OCI-LY7 (cell line): ENCODE measurements around the gene ELOB. TPM values are rescaled to one million over a fixed set of nuclear protein-coding genes. Genes with fewer than 3 reads are reported as not detected.

Experiments used
- BruUV-seq: library from RNA; stranded (reverse); fragments of 400-500 nt; replicated peaks from 2 replicates; lab custom pipeline; 2021; lab: Mats Ljungman, UMichigan
- CTCF ChIA-PET: fragments of 300-600 bp; sonication (Branson Sonifier 250); formaldehyde crosslinking; loops from one replicate; lab custom pipeline; 2022; ENCODE audit warnings: antibody characterized with exemption; ENCODE audit not compliant: unreplicated experiment; lab: Charles Lee
- POLR2A ChIA-PET: fragments of 300-600 bp; sonication (Branson Sonifier 250); formaldehyde crosslinking; loops from one replicate; lab custom pipeline; 2022; ENCODE audit warnings: antibody characterized with exemption; lab: Charles Lee
- DNase-seq: peaks from one replicate; pipeline ENCODE4 v3.0.0-alpha.2; 2015; ENCODE audit warnings: low spot score
- H2AFZ ChIP-seq: fragments of 200-600 bp; sonication (generic), shearing (Covaris generic); 2 replicates; pipeline ENCODE4 v1.6.1; 2014; ENCODE audit warnings: mild to moderate bottlenecking, antibody characterized with exemption, low read length, moderate library complexity
- H3K27ac ChIP-seq: fragments of 200-600 bp; sonication (generic); 2 replicates; pipeline ENCODE4 v1.5.1; 2014; ENCODE audit warnings: mixed run types, low read depth, mild to moderate bottlenecking, moderate library complexity, low read length, inconsistent platforms; ENCODE audit not compliant: poor library complexity, severe bottlenecking
- H3K36me3 ChIP-seq: fragments of 200-600 bp; sonication (generic); 2 replicates; pipeline ENCODE4 v1.6.1; 2014; ENCODE audit warnings: mild to moderate bottlenecking, antibody characterized with exemption, low read length, moderate library complexity, mixed read lengths; ENCODE audit not compliant: insufficient read depth
- H3K4me1 ChIP-seq: fragments of 200-600 bp; sonication (generic); 2 replicates; pipeline ENCODE4 v1.5.1; 2014; ENCODE audit warnings: mild to moderate bottlenecking, low read length; ENCODE audit not compliant: insufficient read depth, poor library complexity, severe bottlenecking
- H3K4me2 ChIP-seq: fragments of 200-600 bp; sonication (generic); 2 replicates; pipeline ENCODE4 v1.6.1; 2014; ENCODE audit warnings: mild to moderate bottlenecking, low read length
- H3K4me3 ChIP-seq: fragments of 200-600 bp; sonication (generic); 2 replicates; pipeline ENCODE4 v1.5.1; 2014; ENCODE audit warnings: mild to moderate bottlenecking, low read depth, low read length; ENCODE audit not compliant: poor library complexity, severe bottlenecking
- H3K79me2 ChIP-seq: fragments of 200-600 bp; sonication (generic); 2 replicates; pipeline ENCODE4 v1.6.1; 2016; ENCODE audit warnings: low read depth, mild to moderate bottlenecking, low read length, moderate library complexity, mixed read lengths; ENCODE audit not compliant: insufficient read depth
- H3K9me2 ChIP-seq: fragments of 200-600 bp; sonication (generic); 2 replicates; pipeline ENCODE4 v1.6.1; 2016; ENCODE audit warnings: mild to moderate bottlenecking, low read length, mixed read lengths; ENCODE audit not compliant: insufficient read depth
- H3K9me3 ChIP-seq: fragments of 200-600 bp; sonication (generic); 2 replicates; pipeline ENCODE4 v1.6.1; 2014; ENCODE audit warnings: mild to moderate bottlenecking, mixed run types, low read length, mixed read lengths
- H4K20me1 ChIP-seq: fragments of 200-600 bp; sonication (generic); 2 replicates; pipeline ENCODE4 v1.6.1; 2014; ENCODE audit warnings: mild to moderate bottlenecking, antibody characterized with exemption, low read length, moderate library complexity, mixed read lengths; ENCODE audit not compliant: insufficient read depth
- CTCF ChIP-seq: fragments of 200-600 bp; sonication (generic); conservative IDR thresholded peaks from 2 replicates; pipeline ENCODE4 v1.5.1; 2014; ENCODE audit warnings: mild to moderate bottlenecking, antibody characterized with exemption, low read length, moderate library complexity, mixed read lengths
- EZH2phosphoT487 ChIP-seq: fragments of 200-600 bp; sonication (generic); IDR thresholded peaks from 2 replicates; pipeline ENCODE4 v1.6.1; 2018; ENCODE audit warnings: low read depth, borderline replicate concordance, mild to moderate bottlenecking, mixed run types, antibody characterized with exemption, low read length, moderate library complexity, mixed read lengths
- intact Hi-C: fragments of 100-400 bp; cut with micrococcal nuclease; formaldehyde crosslinking; loops from one replicate; pipeline ENCODE4 v1.10.0; 2022; ENCODE audit not compliant: unreplicated experiment
- total RNA-seq, 2 experiments: library from RNA; depleted of rRNA in 1 of 2; stranded (reverse); fragments of >200 nt in 1 of 2; shearing (Covaris generic) in 1 of 2; gene quantifications; 2 replicates each; pipeline ENCODE4 v1.2.3, GENCODE V29; 2014 to 2022

The ELOB gene
- total RNA-seq, 2 experiments from 2014 or later = 209 to 285 TPM

DNA sequence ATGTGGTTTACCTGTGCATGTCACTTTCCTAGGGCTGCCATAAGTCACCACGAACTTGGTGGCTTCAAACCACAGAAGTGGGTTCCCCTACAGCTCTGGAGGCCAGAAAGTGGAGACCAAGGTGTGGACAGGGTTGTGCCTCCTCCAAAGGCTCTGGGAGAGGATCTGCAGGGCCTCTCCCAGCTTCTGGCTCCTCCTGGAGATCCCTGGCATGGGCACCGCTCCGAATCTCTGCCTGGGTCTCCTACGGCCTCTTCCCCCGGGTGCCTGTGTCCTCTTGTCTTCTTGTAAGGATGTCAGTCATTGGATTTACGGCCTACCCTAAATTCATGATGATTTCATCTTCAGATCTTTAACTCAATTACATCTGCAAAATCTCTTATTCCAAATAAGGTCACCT is 27.1 kb downstream of the ELOB start:
- Histone ChIP-seq H3K4me2 (no peak overlapping the region), H3K27ac (no peak overlapping the region), H3K79me2 (peaks cover 40% of the 10 kb centered on the region), H4K20me1 (peaks cover 19% of the 10 kb centered on the region), H3K4me3 (no peak overlapping the region), H3K9me2 (no peaks in the 10 kb centered on the region), H2AFZ (no peak overlapping the region), H3K4me1 (peaks cover 24% of the 10 kb centered on the region), H3K36me3 (peaks cover 28% of the 10 kb centered on the region), H3K9me3 (no peaks in the 10 kb centered on the region)
- intact Hi-C loops = loop anchor here (10.0 kb wide), 1 partner anchor 215 kb away; the partner anchor contains the start of genes CEMP1 and PDPK1
- ChIA-PET POLR2A (no interaction called here), CTCF (no interaction called here)
- no peak for DNase-seq
- no TSS peak for BruUV-seq
- no peak for TF ChIP-seq CTCF
- TF ChIP-seq EZH2phosphoT487 = no peak

DNA sequence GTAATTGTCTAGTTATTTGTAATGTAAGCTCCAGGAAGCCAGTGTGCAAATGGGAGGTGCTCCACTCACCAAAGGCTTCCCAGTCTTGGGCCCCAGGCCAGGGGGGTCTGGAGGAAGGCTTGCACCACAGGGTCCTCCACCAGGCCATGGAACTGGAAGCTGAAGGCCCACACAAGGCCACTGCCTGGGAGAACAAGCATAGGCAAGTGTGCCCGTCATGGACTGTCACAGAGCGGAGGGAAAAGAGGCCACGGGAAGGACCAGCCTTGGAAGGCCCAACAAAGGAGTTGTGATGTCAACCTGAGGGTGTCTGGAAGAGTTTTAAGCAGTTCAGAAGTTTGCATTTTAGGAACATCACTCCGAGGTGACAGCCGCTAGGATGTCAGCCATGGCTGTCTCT is 27.6 kb downstream of the ELOB start:
- H3K9me3 ChIP-seq = no peaks in the 10 kb centered on the region
- CTCF ChIA-PET = no interaction called here
- peaks cover 19% of the 10 kb centered on the region for H3K4me1 ChIP-seq
- POLR2A ChIA-PET = no interaction called here
- no peak overlapping the region for H2AFZ ChIP-seq
- intact Hi-C loops = no loop called here
- H3K36me3 ChIP-seq = peaks cover 23% of the 10 kb centered on the region
- TF ChIP-seq CTCF (no peak), EZH2phosphoT487 (no peak)
- no TSS peak for BruUV-seq
- H3K4me3 ChIP-seq = no peak overlapping the region
- no peaks in the 10 kb centered on the region for H3K9me2 ChIP-seq
- no peak overlapping the region for H3K4me2 ChIP-seq
- no peak for DNase-seq
- peaks cover 35% of the 10 kb centered on the region for H3K79me2 ChIP-seq
- peaks cover 14% of the 10 kb centered on the region for H4K20me1 ChIP-seq
- no peak overlapping the region for H3K27ac ChIP-seq

DNA sequence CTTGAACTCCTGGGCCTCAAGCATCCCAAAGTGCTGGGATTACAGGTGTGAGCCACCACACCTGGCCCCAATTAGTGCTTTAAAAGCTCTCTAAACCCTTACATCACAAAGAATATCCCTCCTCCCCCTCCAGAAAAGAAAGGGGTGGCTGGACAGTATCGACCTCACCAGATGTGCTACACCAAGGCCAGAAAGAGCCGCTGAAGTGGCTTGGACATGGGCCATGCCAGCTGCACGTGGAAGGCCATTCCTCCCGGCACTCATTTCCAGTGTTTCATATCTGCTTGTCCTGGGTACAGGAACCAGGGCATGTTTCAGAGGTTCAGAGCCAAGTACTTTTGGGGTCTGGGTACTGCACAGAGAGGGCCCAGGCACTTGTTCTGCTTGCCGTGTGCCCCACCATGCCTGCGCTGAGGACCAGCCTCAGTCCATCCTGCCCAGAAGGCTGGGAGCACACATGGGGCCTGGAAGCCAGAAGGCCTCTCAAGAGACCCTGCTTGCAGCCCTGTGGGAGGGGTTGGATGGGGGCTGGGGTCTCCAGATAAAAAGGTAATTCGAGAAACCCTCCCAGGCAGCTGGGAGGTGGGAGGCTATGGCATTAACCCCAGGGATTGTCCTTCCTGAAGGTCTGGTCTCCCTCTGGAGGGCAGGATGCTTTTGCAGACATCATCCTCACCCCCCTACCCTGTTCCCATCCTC is 28.2 kb downstream of the ELOB start:
- POLR2A ChIA-PET = no interaction called here
- Histone ChIP-seq H3K79me2 (peaks cover 30% of the 10 kb centered on the region), H4K20me1 (peaks cover 9% of the 10 kb centered on the region; the same call in 1 of the 2 replicates), H3K4me2 (no peak overlapping the region), H2AFZ (no peak overlapping the region), H3K9me3 (no peaks in the 10 kb centered on the region), H3K4me3 (no peak overlapping the region), H3K9me2 (no peaks in the 10 kb centered on the region), H3K4me1 (peaks cover 14% of the 10 kb centered on the region), H3K36me3 (peaks cover 17% of the 10 kb centered on the region), H3K27ac (no peak overlapping the region)
- no TSS peak for BruUV-seq
- TF ChIP-seq EZH2phosphoT487 (no peak), CTCF (no peak)
- intact Hi-C loops = no loop called here
- no peak for DNase-seq
- CTCF ChIA-PET = no interaction called here
